BJ (cell line): ENCODE measurements around the gene RNF138. TPM values are rescaled to one million over a fixed set of nuclear protein-coding genes. Genes with fewer than 3 reads are reported as not detected.
A peak's percentile ranks its signal among the peaks of the same experiment; 100 is the strongest.

ENCODE experiments used
- CTCF ChIA-PET: fragments of 350-600 bp; formaldehyde crosslinking; extraction: SDS; loops from one replicate; lab custom pipeline; 2021; ENCODE audit warnings: antibody characterized with exemption, inconsistent platforms; lab: Yijun Ruan, JAX
- POLR2A ChIA-PET: fragments of 300-600 bp; sonication (Branson Sonifier 250); formaldehyde crosslinking; extraction: SDS; loops from one replicate; lab custom pipeline; 2021; ENCODE audit warnings: antibody characterized with exemption; lab: Charles Lee
- DNase-seq: peaks from one replicate; pipeline ENCODE4 v3.0.0-alpha.2; 2011; ENCODE audit warnings: low read depth
- H3K27me3 ChIP-seq: 2 replicates; pipeline ENCODE4 v1.6.0; 2011; ENCODE audit warnings: low read length; ENCODE audit not compliant: control insufficient read depth, insufficient read depth
- H3K36me3 ChIP-seq: 2 replicates; pipeline ENCODE4 v1.5.1; 2011; ENCODE audit warnings: low read length; ENCODE audit not compliant: control insufficient read depth, insufficient read depth
- H3K4me3 ChIP-seq: 2 replicates; pipeline ENCODE4 v1.5.1; 2011; ENCODE audit warnings: low read depth, mild to moderate bottlenecking, control low read depth, low read length
- polyA plus RNA-seq: library from polyadenylated mRNA; depleted of rRNA; stranded (reverse); fragments of >200 nt; gene quantifications from 2 replicates; pipeline ENCODE4 v1.2.3, GENCODE V29; 2011
- TF ChIP-seq, protein P1 (sequence below): IDR thresholded peaks from 2 replicates; pipeline ENCODE4 v1.5.1; 2011; ENCODE audit warnings: low read depth, mild to moderate bottlenecking, control low read depth, inconsistent platforms, low read length, moderate library complexity; ENCODE audit not compliant: insufficient read depth

Gene RNF138
- polyA plus RNA-seq, 1 experiment: 12.3 TPM

DNA sequence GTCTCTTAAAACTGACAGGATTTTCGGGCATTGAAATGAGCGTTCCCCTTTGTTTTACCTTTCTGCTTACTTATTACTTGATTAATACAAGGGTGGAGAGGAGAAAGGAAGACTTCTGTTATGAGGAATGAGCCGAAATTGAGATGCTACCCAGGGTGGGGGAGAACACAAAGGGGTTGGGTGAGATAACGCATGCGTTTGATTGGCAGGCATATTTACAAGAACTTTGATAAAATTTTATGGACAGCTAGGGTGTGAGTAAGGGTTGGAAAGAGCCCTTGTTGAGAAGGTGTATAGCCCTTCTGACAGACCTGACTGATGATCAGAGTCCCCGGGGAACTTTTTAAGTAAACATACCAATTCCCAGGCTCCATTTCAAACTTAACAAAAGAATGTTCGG lies 1.8 kb downstream of the RNF138 start:
- no peaks in the 10 kb centered on the region for H3K36me3 ChIP-seq
- H3K4me3 ChIP-seq: peak overlapping the region; percentile 96
- TF ChIP-seq, protein P1, sequence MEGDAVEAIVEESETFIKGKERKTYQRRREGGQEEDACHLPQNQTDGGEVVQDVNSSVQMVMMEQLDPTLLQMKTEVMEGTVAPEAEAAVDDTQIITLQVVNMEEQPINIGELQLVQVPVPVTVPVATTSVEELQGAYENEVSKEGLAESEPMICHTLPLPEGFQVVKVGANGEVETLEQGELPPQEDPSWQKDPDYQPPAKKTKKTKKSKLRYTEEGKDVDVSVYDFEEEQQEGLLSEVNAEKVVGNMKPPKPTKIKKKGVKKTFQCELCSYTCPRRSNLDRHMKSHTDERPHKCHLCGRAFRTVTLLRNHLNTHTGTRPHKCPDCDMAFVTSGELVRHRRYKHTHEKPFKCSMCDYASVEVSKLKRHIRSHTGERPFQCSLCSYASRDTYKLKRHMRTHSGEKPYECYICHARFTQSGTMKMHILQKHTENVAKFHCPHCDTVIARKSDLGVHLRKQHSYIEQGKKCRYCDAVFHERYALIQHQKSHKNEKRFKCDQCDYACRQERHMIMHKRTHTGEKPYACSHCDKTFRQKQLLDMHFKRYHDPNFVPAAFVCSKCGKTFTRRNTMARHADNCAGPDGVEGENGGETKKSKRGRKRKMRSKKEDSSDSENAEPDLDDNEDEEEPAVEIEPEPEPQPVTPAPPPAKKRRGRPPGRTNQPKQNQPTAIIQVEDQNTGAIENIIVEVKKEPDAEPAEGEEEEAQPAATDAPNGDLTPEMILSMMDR: no peak
- ChIA-PET CTCF (no interaction called here), POLR2A (no interaction called here)
- no peaks in the 10 kb centered on the region for H3K27me3 ChIP-seq
- no peak for DNase-seq

DNA sequence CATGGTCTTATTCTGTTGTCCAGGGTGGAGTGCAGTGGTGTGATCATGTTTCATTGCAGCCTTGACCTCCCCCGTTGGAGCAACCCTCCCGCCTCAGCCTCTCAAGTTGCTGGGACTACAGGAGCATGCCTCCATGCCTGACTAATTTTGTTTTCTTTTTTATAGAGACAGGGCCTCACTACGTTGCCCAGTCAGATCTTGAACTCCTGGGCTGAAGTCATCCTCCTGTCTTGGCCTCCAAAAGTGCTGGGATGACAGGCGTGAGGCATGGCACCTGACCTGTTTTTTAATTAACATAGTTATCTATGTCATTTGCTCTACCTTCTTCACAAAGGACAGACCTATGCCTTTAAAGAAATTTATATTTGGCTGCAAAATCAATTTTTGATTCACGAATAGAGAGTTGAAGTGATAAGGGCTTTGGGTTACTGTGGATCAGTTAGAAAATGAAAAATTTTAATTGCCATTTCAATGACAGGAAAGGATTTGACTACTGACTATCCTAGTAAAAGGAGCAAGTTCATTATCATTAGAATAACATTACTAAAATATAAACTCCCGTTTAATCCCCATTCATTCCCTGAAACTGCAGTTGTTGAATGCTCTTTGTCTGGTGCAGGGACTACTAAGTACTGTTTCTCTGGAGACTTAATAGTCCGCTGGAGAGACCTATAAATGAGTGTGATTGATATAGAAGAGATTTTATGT lies 3.7 kb downstream of the RNF138 start:
- CTCF ChIA-PET: no interaction called here
- no peak for DNase-seq
- Histone ChIP-seq H3K27me3 (no peaks in the 10 kb centered on the region), H3K36me3 (no peaks in the 10 kb centered on the region), H3K4me3 (no peak overlapping the region)
- POLR2A ChIA-PET: no interaction called here
- TF ChIP-seq, protein P1: no peak

DNA sequence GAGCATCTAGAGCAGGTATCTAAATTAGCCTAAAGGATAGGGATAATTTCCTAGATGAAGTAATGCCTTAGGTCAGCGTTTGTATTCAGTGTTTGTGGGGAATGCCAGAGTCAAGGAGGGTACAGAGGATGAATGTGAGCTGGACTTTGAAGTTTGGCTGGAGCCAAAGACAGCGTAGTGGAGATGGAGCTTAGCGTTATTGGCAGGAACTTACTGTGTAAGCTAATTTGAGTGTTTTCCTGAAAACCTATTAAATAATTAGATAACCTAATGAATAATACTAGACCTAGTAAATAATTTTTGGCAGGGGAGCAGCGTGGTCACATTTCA lies 4.2 kb downstream of the RNF138 start:
- Histone ChIP-seq H3K27me3 (no peaks in the 10 kb centered on the region), H3K4me3 (no peak overlapping the region), H3K36me3 (no peaks in the 10 kb centered on the region)
- ChIA-PET CTCF (no interaction called here), POLR2A (no interaction called here)
- TF ChIP-seq, protein P1: no peak
- no peak for DNase-seq

DNA sequence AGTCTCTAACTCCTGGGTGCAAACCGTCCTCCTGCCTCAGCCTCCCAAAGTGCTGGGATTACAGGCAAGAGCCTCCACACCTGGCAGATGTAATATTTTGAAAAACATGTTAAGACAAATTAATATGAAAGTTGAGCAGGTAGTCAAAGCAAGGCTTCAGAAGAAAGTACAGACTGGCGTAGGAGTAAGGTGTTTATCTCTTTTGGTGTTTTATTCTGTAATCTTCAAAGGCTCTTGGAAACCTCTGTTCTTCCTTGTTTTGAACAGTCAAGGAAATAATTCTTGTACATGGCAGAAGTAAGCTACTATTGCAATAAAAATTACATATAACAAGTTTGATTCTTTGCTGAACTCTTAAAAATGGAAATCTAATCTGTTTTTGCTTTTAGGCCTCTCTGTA lies 5.3 kb downstream of the RNF138 start:
- TF ChIP-seq, protein P1: no peak
- Histone ChIP-seq H3K36me3 (no peaks in the 10 kb centered on the region), H3K27me3 (no peaks in the 10 kb centered on the region), H3K4me3 (no peak overlapping the region)
- ChIA-PET CTCF (no interaction called here), POLR2A (no interaction called here)
- no peak for DNase-seq

DNA sequence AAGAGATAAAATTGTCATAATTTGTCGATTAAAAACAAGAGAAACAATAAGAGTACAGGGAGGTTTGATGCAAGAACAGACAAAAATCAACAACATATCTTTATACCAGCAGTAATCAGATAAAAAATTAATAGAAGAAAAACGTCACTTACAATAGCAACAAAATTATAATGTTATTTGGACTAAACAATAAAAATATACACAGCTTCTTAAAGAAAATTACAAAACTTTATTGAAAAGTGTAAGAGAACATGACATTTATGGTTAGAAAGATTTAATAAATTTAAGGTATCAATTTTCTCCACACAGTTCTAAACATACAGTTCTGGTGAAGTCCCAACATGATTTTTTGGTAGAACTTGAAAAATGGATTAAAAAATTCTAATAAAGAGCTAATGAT lies 12.8 kb downstream of the RNF138 start:
- Histone ChIP-seq H3K36me3 (no peaks in the 10 kb centered on the region), H3K27me3 (no peaks in the 10 kb centered on the region), H3K4me3 (no peak overlapping the region)
- TF ChIP-seq, protein P1: no peak
- ChIA-PET CTCF (no interaction called here), POLR2A (no interaction called here)
- DNase-seq: no peak
